GM23248 (cell line): Measurements from ENCODE around the gene RSPH1. TPM values are rescaled to one million over a fixed set of nuclear protein-coding genes. Genes with fewer than 3 reads are reported as not detected.

Experiments used
- DNase-seq: peaks from one replicate; pipeline ENCODE4 v3.0.0-alpha.2; 2015
- H2AFZ ChIP-seq: fragments of 200-600 bp; sonication (generic); 2 replicates; pipeline ENCODE4 v1.6.1; 2016; ENCODE audit warnings: antibody characterized with exemption
- H3F3A ChIP-seq: fragments of 200-600 bp; sonication (generic); 2 replicates; pipeline ENCODE4 v1.6.1; 2016; ENCODE audit warnings: mild to moderate bottlenecking, antibody characterized with exemption, mixed run types; ENCODE audit not compliant: insufficient read depth
- H3K27ac ChIP-seq: fragments of 200-600 bp; sonication (generic); 2 replicates; pipeline ENCODE4 v1.5.1; 2016; ENCODE audit warnings: mild to moderate bottlenecking
- H3K27me3 ChIP-seq: fragments of 200-600 bp; sonication (generic); replicated peaks from 2 replicates; pipeline ENCODE4 v1.6.1; 2016; ENCODE audit warnings: mild to moderate bottlenecking; ENCODE audit not compliant: insufficient read depth
- H3K36me3 ChIP-seq: fragments of 200-600 bp; sonication (generic); 2 replicates; pipeline ENCODE4 v1.6.1; 2016; ENCODE audit warnings: low read depth, mild to moderate bottlenecking
- H3K4me1 ChIP-seq: fragments of 200-600 bp; sonication (generic); 2 replicates; pipeline ENCODE4 v1.6.1; 2016; ENCODE audit warnings: mild to moderate bottlenecking; ENCODE audit not compliant: insufficient read depth
- H3K4me2 ChIP-seq: fragments of 200-600 bp; sonication (generic); one replicate; pipeline ENCODE4 v1.6.1; 2016; ENCODE audit warnings: mild to moderate bottlenecking; ENCODE audit not compliant: unreplicated experiment
- H3K4me3 ChIP-seq: fragments of 200-600 bp; sonication (generic); 2 replicates; pipeline ENCODE4 v1.5.1; 2016; ENCODE audit warnings: mild to moderate bottlenecking
- H3K79me2 ChIP-seq: fragments of 200-600 bp; sonication (generic); 2 replicates; pipeline ENCODE4 v1.6.1; 2016; ENCODE audit warnings: mild to moderate bottlenecking; ENCODE audit not compliant: insufficient read depth
- H3K9ac ChIP-seq: fragments of 200-600 bp; sonication (generic); 2 replicates; pipeline ENCODE4 v1.6.1; 2016; ENCODE audit warnings: mild to moderate bottlenecking
- H3K9me2 ChIP-seq: fragments of 200-600 bp; sonication (generic); 2 replicates; pipeline ENCODE4 v1.6.1; 2016; ENCODE audit warnings: mixed run types, mild to moderate bottlenecking, moderate library complexity; ENCODE audit not compliant: insufficient read depth
- H3K9me3 ChIP-seq: fragments of 200-600 bp; sonication (generic); one replicate; pipeline ENCODE4 v1.6.1; 2017; ENCODE audit warnings: low read depth
- H4K20me1 ChIP-seq: fragments of 200-600 bp; sonication (generic); 2 replicates; pipeline ENCODE4 v1.6.0; 2016; ENCODE audit not compliant: insufficient read depth
- EZH2 ChIP-seq: fragments of 200-600 bp; sonication (generic); IDR thresholded peaks from 2 replicates; pipeline ENCODE4 v1.6.1; 2018; ENCODE audit warnings: antibody characterized with exemption, mild to moderate bottlenecking; ENCODE audit not compliant: insufficient read depth, poor library complexity, severe bottlenecking
- EZH2phosphoT487 ChIP-seq: fragments of 200-600 bp; sonication (generic); IDR thresholded peaks from 2 replicates; pipeline ENCODE4 v1.6.1; 2018; ENCODE audit warnings: antibody characterized with exemption, moderate library complexity, mild to moderate bottlenecking, low read depth; ENCODE audit not compliant: insufficient read depth
- WGBS, 2 experiments: methylation state at CpG; one replicate each; pipeline ENCODE4 v1.1.6; 2015 to 2017; ENCODE audit warnings: low lambda C conversion rate in 2 of 2, low coverage in 1 of 2; ENCODE audit errors: missing lambda C conversion rate in 2 of 2; 5-methylcytosine and 5-hydroxymethylcytosine counted together
- in situ Hi-C: fragments of 300-500 bp; cut with MboI; formaldehyde crosslinking; loops from 2 replicates; pipeline ENCODE4 v1.15.0; 2020
- polyA plus RNA-seq: library from polyadenylated mRNA; unstranded; fragments of >200 nt; fragmentation: Nextera tagmentation; extraction: Ambion mirVana; gene quantifications from 2 replicates; pipeline ENCODE4 v1.2.1, GENCODE V29; 2016
- total RNA-seq: library from RNA; depleted of rRNA; stranded (reverse); fragments of >200 nt; shearing (Covaris generic); gene quantifications from 2 replicates; pipeline ENCODE4 v1.2.3, GENCODE V29; 2014

RSPH1 gene
- total and polyA plus RNA-seq, 2 experiments from 2014 or later: 0.32 TPM; not detected in 1

DNA sequence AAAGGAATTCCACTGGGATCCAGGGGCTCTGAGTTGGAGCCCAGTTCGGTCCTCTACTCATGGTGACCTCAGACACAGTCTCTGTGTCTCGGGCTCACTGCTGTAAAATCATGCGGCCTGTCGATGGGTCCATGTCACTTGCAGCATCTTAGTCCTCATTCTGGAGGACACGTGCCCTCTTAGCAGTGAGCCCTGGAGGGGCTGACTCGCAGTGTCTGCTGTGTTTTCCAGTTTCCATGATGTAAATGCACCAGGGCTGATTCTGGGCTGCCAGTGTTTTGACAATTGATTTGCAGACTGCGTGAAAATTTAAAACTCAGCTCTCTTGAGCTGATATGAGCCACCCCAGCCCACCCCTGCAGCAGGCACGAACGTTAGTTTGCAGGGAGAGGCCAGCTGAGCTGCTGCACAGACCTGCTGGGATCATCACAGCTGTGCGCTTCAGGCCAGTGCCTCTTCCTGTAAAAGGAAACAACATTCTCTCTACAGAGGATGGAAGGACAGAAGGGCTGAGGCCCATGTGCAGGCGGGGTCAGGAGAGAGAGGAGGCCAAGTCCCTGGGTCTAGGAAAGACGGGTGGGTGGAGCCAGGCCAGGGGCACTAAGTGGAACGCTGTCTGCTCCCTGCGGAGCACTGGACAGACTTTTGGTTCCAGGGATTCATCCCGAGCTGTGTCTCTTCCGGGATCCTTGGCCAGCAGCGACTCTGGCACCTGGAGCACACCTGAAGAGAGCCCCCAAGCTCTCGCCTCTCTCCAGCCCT lies 42.6 kb downstream of the RSPH1 start:
- H4K20me1 ChIP-seq: no peaks in the 10 kb centered on the region
- no peak overlapping the region for H3K4me3 ChIP-seq
- in situ Hi-C loops: no loop called here
- no peak for DNase-seq
- no peaks in the 10 kb centered on the region for H3K27me3 ChIP-seq
- no peaks in the 10 kb centered on the region for H3K79me2 ChIP-seq
- no peaks in the 10 kb centered on the region for H3K4me1 ChIP-seq
- H3K36me3 ChIP-seq: no peaks in the 10 kb centered on the region
- H3K4me2 ChIP-seq: no peak overlapping the region
- no peak overlapping the region for H3K9ac ChIP-seq
- H3K9me3 ChIP-seq: no peaks in the 10 kb centered on the region
- H3F3A ChIP-seq: no peaks in the 10 kb centered on the region
- WGBS, 2 experiments: 42 to 43% methylated on average over 18 of the region's 18 CpGs
- no peak overlapping the region for H2AFZ ChIP-seq
- TF ChIP-seq EZH2: no peak
- TF ChIP-seq EZH2phosphoT487: no peak
- H3K27ac ChIP-seq: no peak overlapping the region
- no peaks in the 10 kb centered on the region for H3K9me2 ChIP-seq

GRCh38 chr21:42452401-42453223 lies 43.4 kb downstream of the RSPH1 start:
- Histone ChIP-seq H4K20me1 (no peaks in the 10 kb centered on the region), H3K27ac (no peak overlapping the region), H3K9me2 (no peaks in the 10 kb centered on the region), H2AFZ (no peak overlapping the region), H3K9me3 (no peaks in the 10 kb centered on the region), H3K36me3 (no peaks in the 10 kb centered on the region), H3K9ac (no peak overlapping the region), H3K4me1 (no peaks in the 10 kb centered on the region), H3F3A (no peaks in the 10 kb centered on the region), H3K4me3 (no peak overlapping the region), H3K27me3 (no peaks in the 10 kb centered on the region), H3K79me2 (no peaks in the 10 kb centered on the region), H3K4me2 (no peak overlapping the region)
- DNase-seq: no peak
- WGBS, 2 experiments: 64 to 67% methylated on average over 22 of the region's 22 CpGs
- in situ Hi-C loops: no loop called here
- TF ChIP-seq EZH2phosphoT487 (no peak), EZH2 (no peak)

DNA sequence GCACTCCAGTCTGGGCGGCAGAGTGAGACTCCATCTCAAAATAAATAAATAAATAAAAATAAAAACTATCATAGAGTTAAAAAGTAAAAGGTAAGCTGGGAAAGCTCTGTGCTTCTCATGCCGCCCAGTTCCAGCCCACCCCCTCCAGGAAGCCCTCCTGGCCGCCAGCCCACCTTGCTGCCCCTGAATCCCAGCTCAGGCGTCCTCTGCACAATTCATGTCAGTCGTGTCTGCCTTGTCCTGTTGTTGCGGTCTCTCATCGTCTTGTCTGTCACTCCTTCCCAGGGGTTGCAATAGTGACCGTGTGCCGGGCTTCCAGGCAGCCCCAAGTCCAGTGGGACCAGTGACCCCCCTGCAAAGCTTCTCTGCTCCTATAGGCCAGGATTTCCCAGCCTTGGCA lies 44.1 kb downstream of the RSPH1 start:
- in situ Hi-C loops: no loop called here
- Histone ChIP-seq H3K27ac (no peak overlapping the region), H3K9me3 (no peaks in the 10 kb centered on the region), H3K36me3 (no peaks in the 10 kb centered on the region), H3K27me3 (no peaks in the 10 kb centered on the region), H3K4me2 (no peak overlapping the region), H3K79me2 (no peaks in the 10 kb centered on the region), H3K9ac (no peak overlapping the region), H4K20me1 (no peaks in the 10 kb centered on the region), H3K4me3 (no peak overlapping the region), H3K4me1 (no peaks in the 10 kb centered on the region), H3F3A (no peaks in the 10 kb centered on the region), H2AFZ (no peak overlapping the region), H3K9me2 (no peaks in the 10 kb centered on the region)
- WGBS, 2 experiments: 65 to 80% methylated on average over 9 of the region's 9 CpGs
- DNase-seq: no peak
- no peak for TF ChIP-seq EZH2phosphoT487
- no peak for TF ChIP-seq EZH2

DNA sequence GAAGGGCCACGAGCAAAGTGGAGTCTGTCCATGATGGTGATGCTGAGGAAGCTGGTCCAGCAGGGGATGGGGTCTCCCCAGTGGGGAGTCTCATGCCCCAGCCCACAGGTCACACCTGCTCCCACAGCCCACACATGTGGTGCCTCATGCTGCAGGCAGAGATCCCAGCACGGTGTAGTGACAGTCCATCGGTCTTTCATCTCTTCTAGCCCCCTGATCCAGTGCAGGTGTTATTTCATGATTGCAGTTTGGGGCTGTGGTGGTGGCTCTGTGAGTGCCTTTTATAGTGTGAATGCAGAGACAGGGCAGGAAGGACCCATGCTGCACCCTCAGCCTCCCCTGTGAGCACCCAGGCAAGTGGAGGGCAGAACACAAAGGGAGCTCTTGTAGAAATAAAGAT lies 47.3 kb downstream of the RSPH1 start:
- no peak overlapping the region for H3K4me2 ChIP-seq
- H3K79me2 ChIP-seq: no peaks in the 10 kb centered on the region
- no peaks in the 10 kb centered on the region for H3F3A ChIP-seq
- no peaks in the 10 kb centered on the region for H3K4me1 ChIP-seq
- in situ Hi-C loops: no loop called here
- H4K20me1 ChIP-seq: no peaks in the 10 kb centered on the region
- no peak overlapping the region for H3K4me3 ChIP-seq
- WGBS, 2 experiments: 39 to 47% methylated on average over 3 of the region's 3 CpGs
- no peak overlapping the region for H3K27ac ChIP-seq
- no peak overlapping the region for H2AFZ ChIP-seq
- no peak for DNase-seq
- H3K36me3 ChIP-seq: no peaks in the 10 kb centered on the region
- H3K9me2 ChIP-seq: no peaks in the 10 kb centered on the region
- no peaks in the 10 kb centered on the region for H3K27me3 ChIP-seq
- TF ChIP-seq EZH2 (no peak), EZH2phosphoT487 (no peak)
- H3K9me3 ChIP-seq: no peaks in the 10 kb centered on the region
- H3K9ac ChIP-seq: no peak overlapping the region
